HUDEP-2 (cell line): ENCODE data around the gene NQO2.
"Not testable (repeated sequence)": the region's sequence is repeated elsewhere in the genome, so short reads cannot be mapped to it uniquely, and the experiment has no call there.

Experiments used
- DNase-seq, 76 experiments: peaks; one replicate each; lab custom pipeline; 2025; ENCODE audit not compliant: unreplicated experiment in 76 of 76; lab: John Stamatoyannopoulos, UW

NQO2 gene

GRCh38 chr6:3035397-3035796 is 35.7 kb downstream of the NQO2 start:
- DNase-seq = peak in 10 of 76 experiments; percentile 8 to 42 (median 30)

GRCh38 chr6:3036861-3037637 is 37.4 kb downstream of the NQO2 start:
- DNase-seq = no peak

GRCh38 chr6:3037638-3038365 is 38.1 kb downstream of the NQO2 start:
- no peak for DNase-seq

- no peak for DNase-seq
These were observed 39.7 kb downstream of the NQO2 start for GRCh38 chr6:3039384-3039783.

- DNase-seq = no peak
These were observed 41.5 kb downstream of the NQO2 start for GRCh38 chr6:3041147-3041546.

GRCh38 chr6:3041606-3042005 is 41.9 kb downstream of the NQO2 start:
- DNase-seq = no peak

GRCh38 chr6:3045369-3045768 is 45.7 kb downstream of the NQO2 start:
- no peak for DNase-seq

- no peak for DNase-seq
These were observed 46.1 kb downstream of the NQO2 start for GRCh38 chr6:3045777-3046176.

- DNase-seq = no peak
These were observed 46.6 kb downstream of the NQO2 start for GRCh38 chr6:3046295-3046694.

- not testable (repeated sequence) for DNase-seq
These were observed 48.3 kb downstream of the NQO2 start for GRCh38 chr6:3048009-3048408.

GRCh38 chr6:3052481-3053230 is 53.0 kb downstream of the NQO2 start:
- no peak for DNase-seq

GRCh38 chr6:3053231-3053508 is 53.5 kb downstream of the NQO2 start:
- DNase-seq = no peak

GRCh38 chr6:3054229-3055157 is 54.8 kb downstream of the NQO2 start:
- peak in 44 of 76 experiments; percentile 16 to 71 (median 42) for DNase-seq

- DNase-seq = not testable (repeated sequence)
These were observed 55.4 kb downstream of the NQO2 start for GRCh38 chr6:3055158-3055499.

- DNase-seq = no peak
These were observed 57.5 kb downstream of the NQO2 start for GRCh38 chr6:3057063-3057770.

GRCh38 chr6:3058957-3059356 is 59.3 kb downstream of the NQO2 start:
- no peak for DNase-seq

- not testable (repeated sequence) for DNase-seq
These were observed 60.4 kb downstream of the NQO2 start for GRCh38 chr6:3060092-3060491.

- DNase-seq = peak in 11 of 76 experiments; percentile 14 to 65 (median 35)
These were observed 61.8 kb downstream of the NQO2 start for GRCh38 chr6:3061501-3061941.

- DNase-seq = not testable (repeated sequence)
These were observed 63.6 kb downstream of the NQO2 start for GRCh38 chr6:3063340-3063732.
